ENCODE results near the gene KCNN1. TPM values are rescaled to one million over a fixed set of nuclear protein-coding genes. Genes with fewer than 3 reads are reported as not detected.
"Not testable (repeated sequence)": the region's sequence is repeated elsewhere in the genome, so short reads cannot be mapped to it uniquely, and the experiment has no call there.

KCNN1 gene
- total and polyA plus RNA-seq, 3 experiments from 2014 or later = 0.13 to 0.15 TPM; not detected in 1

GRCh38 chr19:17977488-17977887, 10.6 kb downstream of the KCNN1 start:
- Mint-ChIP-seq H3K4me3 (no peak overlapping the region), H3K4me1 (no peaks in the 10 kb centered on the region), H3K27ac (no peak overlapping the region), H3K9me3 (no peaks in the 10 kb centered on the region), H3K27me3 (peaks cover 12 to 19% of the 10 kb centered on the region in 2 donors), H3K36me3 (no peaks in the 10 kb centered on the region)
- H3K4me3 ChIP-seq (ENCODE audit: low read length) = no peak overlapping the region
- no peaks in the 10 kb centered on the region for H3K9me3 ChIP-seq (ENCODE audit: low read length)
- no peaks in the 10 kb centered on the region for H3K36me3 ChIP-seq (ENCODE audit: insufficient read depth, low read length)
- H3K27me3 ChIP-seq (ENCODE audit: insufficient read depth, low read length, poor library complexity, severe bottlenecking) = no peaks in the 10 kb centered on the region
- no peaks in the 10 kb centered on the region for H3K4me1 ChIP-seq (ENCODE audit: insufficient read depth, low read length)
- no peak for DNase-seq
- ChIA-PET CTCF (no interaction called here), POLR2A (interaction anchor here (0.7 kb wide), 1 partner anchor 225 kb away, joined by 6 read pairs; no protein-coding TSS in a partner anchor)
- no peak overlapping the region for H3K27ac ChIP-seq (ENCODE audit: low read depth, low read length)

GRCh38 chr19:17981611-17982010, 14.7 kb downstream of the KCNN1 start:
- Mint-ChIP-seq H3K4me1 (no peaks in the 10 kb centered on the region), H3K36me3 (no peaks in the 10 kb centered on the region), H3K27me3 (peaks cover 15 to 21% of the 10 kb centered on the region in 2 donors), H3K27ac (no peak overlapping the region), H3K9me3 (no peaks in the 10 kb centered on the region), H3K4me3 (no peak overlapping the region)
- no peaks in the 10 kb centered on the region for H3K4me1 ChIP-seq (ENCODE audit: insufficient read depth, low read length)
- no peaks in the 10 kb centered on the region for H3K36me3 ChIP-seq (ENCODE audit: insufficient read depth, low read length)
- H3K27ac ChIP-seq (ENCODE audit: low read depth, low read length) = no peak overlapping the region
- no peak for DNase-seq
- POLR2A ChIA-PET = no interaction called here
- CTCF ChIA-PET = interaction anchor here (2.1 kb wide), 1 partner anchor 44 kb away, joined by 7 read pairs; no protein-coding TSS in a partner anchor
- no peaks in the 10 kb centered on the region for H3K9me3 ChIP-seq (ENCODE audit: low read length)
- H3K4me3 ChIP-seq (ENCODE audit: low read length) = no peak overlapping the region
- no peaks in the 10 kb centered on the region for H3K27me3 ChIP-seq (ENCODE audit: insufficient read depth, low read length, poor library complexity, severe bottlenecking)

GRCh38 chr19:17982430-17982829, 15.5 kb downstream of the KCNN1 start:
- no peak for DNase-seq
- H3K27ac Mint-ChIP-seq = no peak overlapping the region
- H3K9me3 Mint-ChIP-seq = no peaks in the 10 kb centered on the region
- H3K4me3 ChIP-seq (ENCODE audit: low read length) = no peak overlapping the region
- POLR2A ChIA-PET = no interaction called here
- H3K4me3 Mint-ChIP-seq = no peak overlapping the region
- H3K27me3 Mint-ChIP-seq = peaks cover 15 to 21% of the 10 kb centered on the region in 2 donors
- H3K9me3 ChIP-seq (ENCODE audit: low read length) = no peaks in the 10 kb centered on the region
- H3K36me3 Mint-ChIP-seq = no peaks in the 10 kb centered on the region
- H3K4me1 Mint-ChIP-seq = no peaks in the 10 kb centered on the region
- CTCF ChIA-PET = interaction anchor here (2.1 kb wide), 1 partner anchor 44 kb away, joined by 7 read pairs; no protein-coding TSS in a partner anchor
- H3K36me3 ChIP-seq (ENCODE audit: insufficient read depth, low read length) = no peaks in the 10 kb centered on the region
- no peaks in the 10 kb centered on the region for H3K27me3 ChIP-seq (ENCODE audit: insufficient read depth, low read length, poor library complexity, severe bottlenecking)
- H3K27ac ChIP-seq (ENCODE audit: low read depth, low read length) = no peak overlapping the region
- no peaks in the 10 kb centered on the region for H3K4me1 ChIP-seq (ENCODE audit: insufficient read depth, low read length)

GRCh38 chr19:17985037-17985818, 18.3 kb downstream of the KCNN1 start:
- no peaks in the 10 kb centered on the region for H3K9me3 ChIP-seq (ENCODE audit: low read length)
- H3K27me3 ChIP-seq (ENCODE audit: insufficient read depth, low read length, poor library complexity, severe bottlenecking) = no peaks in the 10 kb centered on the region
- H3K4me1 Mint-ChIP-seq = no peaks in the 10 kb centered on the region
- H3K27me3 Mint-ChIP-seq = peaks cover 11 to 15% of the 10 kb centered on the region in 2 donors
- H3K27ac Mint-ChIP-seq = no peak overlapping the region
- no peaks in the 10 kb centered on the region for H3K4me1 ChIP-seq (ENCODE audit: insufficient read depth, low read length)
- no peak overlapping the region for H3K27ac ChIP-seq (ENCODE audit: low read depth, low read length)
- no peak for DNase-seq
- ChIA-PET CTCF (no interaction called here), POLR2A (no interaction called here)
- H3K9me3 Mint-ChIP-seq = no peaks in the 10 kb centered on the region
- H3K4me3 ChIP-seq (ENCODE audit: low read length) = no peak overlapping the region
- H3K4me3 Mint-ChIP-seq = no peak overlapping the region
- no peaks in the 10 kb centered on the region for H3K36me3 Mint-ChIP-seq
- no peaks in the 10 kb centered on the region for H3K36me3 ChIP-seq (ENCODE audit: insufficient read depth, low read length)

GRCh38 chr19:17986569-17986968, 19.7 kb downstream of the KCNN1 start:
- H3K27ac ChIP-seq (ENCODE audit: low read depth, low read length); H3K9me3 Mint-ChIP-seq; H3K9me3 ChIP-seq (ENCODE audit: low read length); DNase-seq; H3K4me3 ChIP-seq (ENCODE audit: low read length); H3K27ac Mint-ChIP-seq; H3K4me3 Mint-ChIP-seq; H3K4me1 Mint-ChIP-seq; H3K36me3 Mint-ChIP-seq; CTCF ChIA-PET; POLR2A ChIA-PET; H3K36me3 ChIP-seq (ENCODE audit: insufficient read depth, low read length); H3K4me1 ChIP-seq (ENCODE audit: insufficient read depth, low read length); H3K27me3 ChIP-seq (ENCODE audit: insufficient read depth, low read length, poor library complexity, severe bottlenecking): not testable (repeated sequence)
- H3K27me3 Mint-ChIP-seq = peaks cover 8 to 12% of the 10 kb centered on the region in 2 donors

GRCh38 chr19:17988161-17988560, 21.3 kb downstream of the KCNN1 start:
- Mint-ChIP-seq H3K27me3 (peaks cover 8 to 9% of the 10 kb centered on the region in 2 donors), H3K27ac (no peak overlapping the region), H3K4me3 (no peak overlapping the region), H3K36me3 (no peaks in the 10 kb centered on the region), H3K4me1 (no peaks in the 10 kb centered on the region), H3K9me3 (no peaks in the 10 kb centered on the region)
- ChIA-PET CTCF (interaction anchor here (1.3 to 1.6 kb wide), 2 partner anchors 9 to 56 kb away, joined by 4 to 7 read pairs; no protein-coding TSS in a partner anchor), POLR2A (no interaction called here)
- Histone ChIP-seq H3K4me1 (ENCODE audit: insufficient read depth, low read length) (no peaks in the 10 kb centered on the region), H3K4me3 (ENCODE audit: low read length) (no peak overlapping the region), H3K27me3 (ENCODE audit: insufficient read depth, low read length, poor library complexity, severe bottlenecking) (no peaks in the 10 kb centered on the region), H3K9me3 (ENCODE audit: low read length) (no peaks in the 10 kb centered on the region), H3K36me3 (ENCODE audit: insufficient read depth, low read length) (no peaks in the 10 kb centered on the region), H3K27ac (ENCODE audit: low read depth, low read length) (no peak overlapping the region)
- no peak for DNase-seq

GRCh38 chr19:17989425-17990094, 22.7 kb downstream of the KCNN1 start:
- H3K36me3 Mint-ChIP-seq = no peaks in the 10 kb centered on the region
- DNase-seq = no peak
- no peaks in the 10 kb centered on the region for H3K9me3 Mint-ChIP-seq
- H3K4me1 Mint-ChIP-seq = no peaks in the 10 kb centered on the region
- Histone ChIP-seq H3K4me1 (ENCODE audit: insufficient read depth, low read length) (no peaks in the 10 kb centered on the region), H3K36me3 (ENCODE audit: insufficient read depth, low read length) (no peaks in the 10 kb centered on the region), H3K27ac (ENCODE audit: low read depth, low read length) (no peak overlapping the region), H3K9me3 (ENCODE audit: low read length) (no peaks in the 10 kb centered on the region), H3K27me3 (ENCODE audit: insufficient read depth, low read length, poor library complexity, severe bottlenecking) (no peaks in the 10 kb centered on the region), H3K4me3 (ENCODE audit: low read length) (no peak overlapping the region)
- no peak overlapping the region for H3K27ac Mint-ChIP-seq
- CTCF ChIA-PET = interaction anchor here (2.0 kb wide), 1 partner anchor 130 kb away, joined by 5 read pairs; the partner anchor contains the start of gene RPL18A
- peaks cover 8 to 9% of the 10 kb centered on the region in 2 donors for H3K27me3 Mint-ChIP-seq
- H3K4me3 Mint-ChIP-seq = no peak overlapping the region
- POLR2A ChIA-PET = no interaction called here

GRCh38 chr19:17993076-17993813, 26.3 kb downstream of the KCNN1 start:
- Histone ChIP-seq H3K9me3 (ENCODE audit: low read length) (no peaks in the 10 kb centered on the region), H3K27me3 (ENCODE audit: insufficient read depth, low read length, poor library complexity, severe bottlenecking) (no peaks in the 10 kb centered on the region), H3K27ac (ENCODE audit: low read depth, low read length) (no peak overlapping the region), H3K4me1 (ENCODE audit: insufficient read depth, low read length) (no peaks in the 10 kb centered on the region), H3K36me3 (ENCODE audit: insufficient read depth, low read length) (no peaks in the 10 kb centered on the region), H3K4me3 (ENCODE audit: low read length) (no peak overlapping the region)
- Mint-ChIP-seq H3K27ac (no peak overlapping the region), H3K36me3 (no peaks in the 10 kb centered on the region), H3K4me1 (peaks cover 3 to 6% (median 6%) of the 10 kb centered on the region in 3 donors), H3K9me3 (no peaks in the 10 kb centered on the region), H3K27me3 (peaks cover 0 to 7% of the 10 kb centered on the region in 2 donors), H3K4me3 (no peak overlapping the region)
- DNase-seq = no peak
- ChIA-PET POLR2A (no interaction called here), CTCF (interaction anchor here (5.3 to 8.7 kb wide), 3 partner anchors 47 to 135 kb away, joined by 38 to 201 read pairs (median 39); partner anchors contain the start of genes CCDC124 and RPL18A)

Measured in CD8-positive, alpha-beta memory T cell (primary cell).